Activated CD4-positive, alpha-beta T cell treated with anti-CD3 and anti-CD28 coated beads, Interleukin-2, amount 10 ng/mL, durations not matched to agents 7 days and 5 days (primary cell): Measurements from ENCODE around the gene PDLIM7. TPM values are rescaled to one million over a fixed set of nuclear protein-coding genes. Genes with fewer than 3 reads are reported as not detected.
"Not testable (repeated sequence)": the region's sequence is repeated elsewhere in the genome, so short reads cannot be mapped to it uniquely, and the experiment has no call there.

Experiments
- CTCF ChIA-PET: fragments of 350-600 bp; sonication (Branson Sonifier 250); formaldehyde crosslinking; loops from one replicate; lab custom pipeline; 2021; ENCODE audit warnings: antibody characterized with exemption; lab: Charles Lee
- POLR2A ChIA-PET: fragments of 350-600 bp; sonication (Branson Sonifier 250); formaldehyde crosslinking; loops from one replicate; lab custom pipeline; 2021; ENCODE audit warnings: antibody characterized with exemption; lab: Charles Lee
- DNase-seq: peaks from one replicate; pipeline ENCODE4 v3.0.0-alpha.2; 2020
- H3K27ac Mint-ChIP-seq: one replicate; pipeline ENCODE4 v1.8.0; 2021; ENCODE audit warnings: mild to moderate bottlenecking, moderate library complexity, mixed read lengths
- H3K27me3 Mint-ChIP-seq: one replicate; pipeline ENCODE4 v1.8.0; 2021; ENCODE audit warnings: mixed read lengths
- H3K36me3 Mint-ChIP-seq: one replicate; pipeline ENCODE4 v1.8.0; 2021; ENCODE audit warnings: low read depth, mixed read lengths
- H3K4me1 Mint-ChIP-seq: one replicate; pipeline ENCODE4 v1.8.0; 2021; ENCODE audit warnings: mixed read lengths
- H3K4me3 Mint-ChIP-seq: one replicate; pipeline ENCODE4 v1.8.0; 2021; ENCODE audit warnings: mild to moderate bottlenecking, moderate library complexity, mixed read lengths
- H3K9me3 Mint-ChIP-seq: one replicate; pipeline ENCODE4 v1.8.0; 2021; ENCODE audit warnings: mixed read lengths
- total RNA-seq, 2 experiments: library from RNA; stranded (reverse); gene quantifications; one replicate each; pipeline ENCODE4 v1.2.3, GENCODE V29; 2021

The PDLIM7 gene
- total RNA-seq, 2 experiments from 2014 or later = 31.6 to 32.4 TPM

DNA sequence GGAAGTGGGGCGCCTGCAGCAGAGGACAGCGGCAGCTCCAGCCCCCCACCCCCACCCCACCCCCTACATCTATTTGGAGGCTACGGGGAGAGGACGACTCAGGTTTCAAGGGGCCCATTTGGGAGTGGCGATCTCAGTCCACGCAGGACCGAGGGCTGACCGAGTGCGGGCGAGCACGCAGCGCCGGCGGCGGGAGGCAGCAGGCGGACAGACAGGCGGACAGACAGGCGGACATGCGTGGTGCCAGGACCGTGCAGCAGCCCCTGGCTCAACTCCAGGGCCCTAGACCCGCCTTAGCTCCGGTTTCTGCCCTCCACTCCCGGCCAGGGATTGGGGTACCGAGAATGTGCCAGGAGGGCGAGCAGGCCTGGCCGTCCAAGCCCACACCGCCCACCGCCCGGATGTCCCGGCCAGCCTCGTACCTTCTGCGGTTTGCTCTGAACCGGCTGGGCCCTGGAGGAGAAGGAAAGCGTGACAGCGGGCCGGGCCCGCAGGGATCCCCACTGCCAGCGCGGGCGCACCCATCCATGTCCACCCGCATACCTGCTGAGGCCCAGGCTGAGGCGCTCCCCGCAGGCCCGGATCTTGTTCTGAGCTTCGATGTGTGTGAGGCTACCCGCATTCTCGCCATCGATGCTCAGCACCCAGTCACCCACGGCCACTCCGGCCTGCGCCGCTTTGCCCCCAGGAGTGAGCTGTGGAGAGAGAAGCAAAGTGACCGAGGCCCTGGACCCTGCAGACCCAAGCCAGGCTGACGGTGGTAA is 5.2 kb downstream of the PDLIM7 start:
- H3K27ac Mint-ChIP-seq = peak overlapping the region; percentile 36
- ChIA-PET CTCF (interaction anchor here (0.7 to 2.2 kb wide), 11 partner anchors 11 to 180 kb away, joined by 3 to 6 read pairs (median 3); no protein-coding TSS in a partner anchor), POLR2A (interaction anchor here (0.6 kb wide), 1 partner anchor 17 kb away, joined by 7 read pairs; no protein-coding TSS in a partner anchor)
- no peaks in the 10 kb centered on the region for H3K27me3 Mint-ChIP-seq
- H3K4me1 Mint-ChIP-seq = peaks cover 36% of the 10 kb centered on the region
- peaks cover 15% of the 10 kb centered on the region for H3K36me3 Mint-ChIP-seq
- no peaks in the 10 kb centered on the region for H3K9me3 Mint-ChIP-seq
- no peak overlapping the region for H3K4me3 Mint-ChIP-seq
- DNase-seq = no peak

DNA sequence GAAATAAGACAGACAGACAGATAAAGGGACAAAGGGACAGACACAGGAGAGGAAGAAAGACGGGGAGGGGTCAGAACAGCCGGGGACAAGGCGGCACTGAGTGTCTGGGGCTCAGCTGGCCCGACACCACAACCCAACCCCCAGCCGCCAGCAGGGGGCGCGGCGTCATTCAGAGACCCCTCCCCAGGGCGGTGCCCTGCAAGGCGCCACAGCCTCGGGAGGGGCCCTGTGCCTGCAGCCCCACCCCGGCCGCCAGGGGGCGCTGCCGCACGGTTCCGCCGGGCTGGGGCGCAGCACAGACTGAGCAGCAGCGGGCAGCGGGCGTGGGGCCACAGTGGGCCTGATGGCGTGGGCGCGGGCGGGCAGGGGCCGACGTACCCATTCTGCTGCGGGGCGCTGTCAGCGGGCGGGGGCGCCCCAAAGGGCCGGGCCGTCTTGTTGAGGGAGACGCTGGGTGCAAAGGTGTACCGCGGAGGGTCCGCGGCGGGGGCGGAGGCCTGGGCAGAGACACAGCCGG is 5.9 kb downstream of the PDLIM7 start:
- DNase-seq = peak; percentile 35
- Mint-ChIP-seq H3K9me3 (no peaks in the 10 kb centered on the region), H3K36me3 (peaks cover 16% of the 10 kb centered on the region), H3K27me3 (no peaks in the 10 kb centered on the region), H3K27ac (no peak overlapping the region), H3K4me3 (no peak overlapping the region), H3K4me1 (peaks cover 36% of the 10 kb centered on the region)
- CTCF ChIA-PET = interaction anchor here (0.6 to 1.8 kb wide), 3 partner anchors 10 to 576 kb away, joined by 3 to 4 read pairs (median 3); no protein-coding TSS in a partner anchor
- POLR2A ChIA-PET = no interaction called here

DNA sequence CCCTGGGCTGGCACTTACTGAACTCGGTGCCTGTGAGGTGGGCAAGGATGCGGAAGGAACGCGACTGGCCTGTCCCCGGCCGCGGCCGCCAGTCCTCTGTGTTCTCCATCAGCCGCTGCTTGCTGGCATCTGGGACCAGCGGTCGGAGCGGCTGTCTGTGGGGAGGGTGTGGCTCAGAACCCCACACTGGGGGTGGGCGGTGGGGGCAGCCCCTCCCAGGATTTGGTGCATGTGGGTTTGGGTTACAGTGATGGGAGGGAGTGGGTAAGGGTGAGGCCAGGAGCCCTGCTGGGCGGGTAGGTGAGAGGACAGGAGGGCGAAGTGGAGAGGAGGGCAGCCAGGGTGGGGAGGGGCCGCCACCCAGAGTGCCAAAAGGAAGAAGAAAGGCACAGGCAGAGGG is 6.4 kb downstream of the PDLIM7 start:
- peaks cover 31% of the 10 kb centered on the region for H3K4me1 Mint-ChIP-seq
- CTCF ChIA-PET = interaction anchor here (0.6 kb wide), 1 partner anchor 576 kb away, joined by 3 read pairs; no protein-coding TSS in a partner anchor
- no peak overlapping the region for H3K27ac Mint-ChIP-seq
- H3K4me3 Mint-ChIP-seq = no peak overlapping the region
- no peaks in the 10 kb centered on the region for H3K9me3 Mint-ChIP-seq
- no peak for DNase-seq
- no peaks in the 10 kb centered on the region for H3K27me3 Mint-ChIP-seq
- POLR2A ChIA-PET = no interaction called here
- H3K36me3 Mint-ChIP-seq = peaks cover 16% of the 10 kb centered on the region

- DNase-seq = no peak
- Mint-ChIP-seq H3K9me3 (no peaks in the 10 kb centered on the region), H3K4me1 (peaks cover 26% of the 10 kb centered on the region), H3K27ac (peak overlapping the region; percentile 7), H3K27me3 (no peaks in the 10 kb centered on the region), H3K36me3 (peaks cover 16% of the 10 kb centered on the region), H3K4me3 (no peak overlapping the region)
- ChIA-PET CTCF (interaction anchor here (1.3 kb wide), 1 partner anchor 12 kb away, joined by 5 read pairs; no protein-coding TSS in a partner anchor), POLR2A (no interaction called here)
Observed at GRCh38 chr5:177490311-177490991, 7.0 kb downstream of the PDLIM7 start.

- H3K27me3 Mint-ChIP-seq = no peaks in the 10 kb centered on the region
- H3K9me3 Mint-ChIP-seq = no peaks in the 10 kb centered on the region
- DNase-seq = no peak
- H3K4me3 Mint-ChIP-seq = no peak overlapping the region
- H3K4me1 Mint-ChIP-seq = peaks cover 18% of the 10 kb centered on the region
- H3K27ac Mint-ChIP-seq = no peak overlapping the region
- H3K36me3 Mint-ChIP-seq = peaks cover 16% of the 10 kb centered on the region
- CTCF ChIA-PET = interaction anchor here (0.6 to 1.7 kb wide), 7 partner anchors 9 to 98 kb away, joined by 3 to 7 read pairs (median 3); no protein-coding TSS in a partner anchor
- POLR2A ChIA-PET = no interaction called here
Observed at GRCh38 chr5:177489119-177489716, 8.2 kb downstream of the PDLIM7 start.

DNA sequence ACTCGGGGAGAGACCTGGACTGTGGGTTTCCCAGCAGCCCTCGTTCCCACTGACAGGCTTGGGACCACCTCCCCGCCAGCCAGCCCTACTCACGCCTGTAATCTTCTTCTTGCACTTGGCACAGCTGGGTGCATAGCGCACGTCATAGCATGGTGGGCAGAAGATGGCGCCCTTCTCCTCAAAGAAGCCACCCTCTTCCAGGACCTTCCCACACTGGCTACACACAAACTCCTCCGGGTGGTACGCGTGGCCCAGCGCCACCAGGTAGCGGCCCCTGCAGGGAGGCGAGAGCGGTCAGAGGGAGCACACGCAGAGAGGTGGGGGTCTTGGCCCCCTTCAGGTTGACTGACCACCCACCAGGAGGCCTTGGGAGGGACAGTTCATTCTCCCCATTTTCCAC is 9.4 kb downstream of the PDLIM7 start:
- ChIA-PET POLR2A (no interaction called here), CTCF (interaction anchor here (1.3 to 1.7 kb wide), 2 partner anchors 16 to 97 kb away, joined by 5 to 7 read pairs; no protein-coding TSS in a partner anchor)
- no peaks in the 10 kb centered on the region for H3K9me3 Mint-ChIP-seq

DNA sequence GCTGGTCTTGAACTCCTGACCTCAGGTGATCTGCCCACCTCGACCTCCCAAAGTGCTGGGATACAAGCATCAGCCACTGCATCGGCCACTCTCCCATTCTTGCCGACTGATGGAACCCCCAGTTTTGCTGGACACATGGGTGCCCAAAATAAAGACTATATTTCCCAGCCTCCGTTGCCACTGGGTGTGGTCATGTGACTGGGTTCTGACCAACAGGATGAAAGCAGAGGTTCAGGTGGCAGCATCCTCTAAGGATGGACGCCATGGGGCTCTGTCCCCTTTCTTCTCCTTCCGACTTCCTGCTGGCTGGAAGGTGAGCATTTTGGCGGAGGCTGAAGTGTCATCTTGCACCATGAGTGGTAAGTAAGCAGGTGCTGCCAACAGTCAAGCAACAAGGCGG is 10.3 kb downstream of the PDLIM7 start:
- CTCF ChIA-PET = interaction anchor here (0.7 kb wide), 1 partner anchor 382 kb away, joined by 3 read pairs; no protein-coding TSS in a partner anchor
- DNase-seq = no peak
- H3K9me3 Mint-ChIP-seq = no peaks in the 10 kb centered on the region
- no peaks in the 10 kb centered on the region for H3K27me3 Mint-ChIP-seq
- H3K4me1 Mint-ChIP-seq = peaks cover 6% of the 10 kb centered on the region
- H3K36me3 Mint-ChIP-seq = peaks cover 11% of the 10 kb centered on the region
- POLR2A ChIA-PET = interaction anchor here (0.6 kb wide), 1 partner anchor 8 kb away, joined by 3 read pairs; no protein-coding TSS in a partner anchor
- no peak overlapping the region for H3K27ac Mint-ChIP-seq
- H3K4me3 Mint-ChIP-seq = no peak overlapping the region

More for the DNA sequence above, 9.4 kb downstream of the PDLIM7 start:
- Mint-ChIP-seq H3K4me1 (peaks cover 9% of the 10 kb centered on the region), H3K4me3 (no peak overlapping the region), H3K36me3 (peaks cover 16% of the 10 kb centered on the region), H3K27ac (no peak overlapping the region), H3K27me3 (no peaks in the 10 kb centered on the region)
- no peak for DNase-seq

- no peaks in the 10 kb centered on the region for H3K27me3 Mint-ChIP-seq
- H3K4me1 Mint-ChIP-seq = peaks cover 6% of the 10 kb centered on the region
- H3K4me3 Mint-ChIP-seq = no peak overlapping the region
- no peak for DNase-seq
- H3K9me3 Mint-ChIP-seq = no peaks in the 10 kb centered on the region
- ChIA-PET POLR2A (no interaction called here), CTCF (interaction anchor here (0.7 to 0.8 kb wide), 2 partner anchors 11 to 381 kb away, joined by 3 to 4 read pairs; partner anchors contain the start of gene PDLIM7)
- peaks cover 10% of the 10 kb centered on the region for H3K36me3 Mint-ChIP-seq
- H3K27ac Mint-ChIP-seq = no peak overlapping the region
Observed at GRCh38 chr5:177486256-177486655, 11.1 kb downstream of the PDLIM7 start.

- POLR2A ChIA-PET, H3K36me3 Mint-ChIP-seq: not testable (repeated sequence)
- CTCF ChIA-PET = interaction anchor here (0.8 to 1.3 kb wide), 2 partner anchors 9 to 12 kb away, joined by 3 to 4 read pairs; partner anchors contain the start of gene PDLIM7
Observed at GRCh38 chr5:177485753-177486152, 11.7 kb downstream of the PDLIM7 start.

DNA sequence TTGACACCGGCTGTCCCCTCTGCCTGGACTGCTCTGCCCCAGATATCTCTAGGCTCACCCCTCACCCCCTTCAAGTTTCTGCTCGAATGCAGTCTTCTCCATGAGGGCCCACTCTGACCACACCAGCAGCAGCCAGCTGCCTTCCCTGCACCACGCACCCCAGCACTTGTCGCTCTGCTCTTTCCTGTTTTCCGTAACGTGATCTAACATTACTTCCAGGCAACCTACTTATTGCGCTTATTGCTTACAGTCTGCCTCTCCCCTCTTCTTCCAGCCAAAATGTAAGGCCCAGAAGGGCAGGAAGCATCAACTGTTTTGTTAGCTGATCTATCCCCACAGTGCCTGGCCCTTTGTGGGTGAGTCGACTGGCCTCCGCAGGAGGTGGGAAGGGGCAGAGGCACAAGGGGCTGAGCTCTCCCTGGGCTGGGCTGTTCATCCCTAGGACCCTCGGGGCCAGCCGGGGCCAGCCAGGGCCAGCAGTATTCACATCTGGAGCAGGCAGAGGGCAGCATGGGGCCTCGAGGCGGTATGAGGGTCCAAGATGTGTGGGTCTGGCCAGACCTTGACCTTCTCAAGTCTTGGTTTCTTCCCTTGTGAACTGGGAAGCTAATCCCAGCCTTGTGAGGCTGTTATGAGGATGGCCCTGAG is 12.4 kb downstream of the PDLIM7 start:
- ChIA-PET POLR2A (no interaction called here), CTCF (interaction anchor here (0.6 to 1.3 kb wide), 3 partner anchors 9 to 941 kb away, joined by 3 read pairs; no protein-coding TSS in a partner anchor)
- no peaks in the 10 kb centered on the region for H3K27me3 Mint-ChIP-seq
- no peak overlapping the region for H3K4me3 Mint-ChIP-seq
- no peaks in the 10 kb centered on the region for H3K9me3 Mint-ChIP-seq
- no peak overlapping the region for H3K27ac Mint-ChIP-seq
- H3K4me1 Mint-ChIP-seq = peaks cover 3% of the 10 kb centered on the region
- DNase-seq = no peak
- H3K36me3 Mint-ChIP-seq = peaks cover 3% of the 10 kb centered on the region

More at GRCh38 chr5:177485753-177486152, 11.7 kb downstream of the PDLIM7 start:
- not testable (repeated sequence) for H3K27me3 Mint-ChIP-seq, H3K27ac Mint-ChIP-seq, H3K9me3 Mint-ChIP-seq, H3K4me3 Mint-ChIP-seq, DNase-seq, H3K4me1 Mint-ChIP-seq

DNA sequence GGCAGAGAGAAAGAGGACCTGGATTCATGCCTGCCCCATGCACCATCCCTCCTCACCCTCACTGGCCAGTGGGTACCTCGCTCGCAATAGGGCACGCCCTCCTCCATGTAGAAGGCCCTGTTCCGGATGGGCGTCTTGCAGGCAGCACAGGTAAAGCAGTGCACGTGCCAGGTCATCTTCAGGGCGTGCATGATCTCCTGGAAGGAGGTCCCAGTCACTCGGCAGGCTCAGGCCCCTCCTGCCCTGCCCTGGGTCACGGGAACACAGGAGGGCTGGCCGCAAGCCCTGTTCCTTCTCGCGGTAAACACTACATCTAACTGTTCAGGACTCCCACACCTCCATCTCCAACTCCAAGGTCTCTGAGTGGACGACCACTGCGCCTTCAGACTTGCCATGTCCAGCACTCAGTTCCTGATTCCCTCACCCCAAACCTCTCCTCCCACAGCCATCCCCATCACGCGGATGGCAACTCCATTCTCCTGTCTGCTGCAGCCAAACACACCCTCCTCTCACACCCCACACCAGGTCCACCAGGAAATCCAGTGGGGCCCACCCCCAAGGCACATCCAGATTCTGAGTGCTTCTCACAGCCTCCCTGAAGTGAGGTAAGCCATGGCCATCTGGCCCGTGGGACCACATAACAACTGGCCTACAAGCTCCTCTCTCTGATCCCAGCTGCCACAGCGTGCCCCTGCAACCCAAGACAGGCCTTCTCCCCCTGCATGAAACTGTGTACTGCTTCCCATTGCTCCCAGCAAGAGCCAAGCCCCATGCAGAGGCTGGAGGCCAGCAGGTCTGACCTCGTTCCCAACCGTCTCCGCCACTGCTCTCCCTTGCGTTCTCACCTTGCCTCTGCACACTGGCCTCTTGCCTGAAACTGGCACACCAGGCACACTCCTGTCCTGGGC is 13.2 kb downstream of the PDLIM7 start:
- no peak for DNase-seq
- ChIA-PET CTCF (interaction anchor here (1.2 to 1.3 kb wide), 2 partner anchors 10 to 12 kb away, joined by 3 read pairs; no protein-coding TSS in a partner anchor), POLR2A (no interaction called here)
- H3K9me3 Mint-ChIP-seq = no peaks in the 10 kb centered on the region
- peaks cover 9% of the 10 kb centered on the region for H3K4me1 Mint-ChIP-seq
- H3K27me3 Mint-ChIP-seq = no peaks in the 10 kb centered on the region
- no peak overlapping the region for H3K27ac Mint-ChIP-seq
- H3K4me3 Mint-ChIP-seq = no peak overlapping the region
- H3K36me3 Mint-ChIP-seq = peaks cover 2% of the 10 kb centered on the region
